Central memory CD8-positive, alpha-beta T cell (primary cell): ENCODE measurements around the gene HDAC7.
"Not testable (repeated sequence)": the region's sequence is repeated elsewhere in the genome, so short reads cannot be mapped to it uniquely, and the experiment has no call there.

Experiments used
- ATAC-seq: fragments of 150-1000 bp; cut with Tn5 transposase; replicated peaks from 2 replicates; pipeline ENCODE4 v1.10.0; 2022; ENCODE audit warnings: mild to moderate bottlenecking, moderate FRiP score, moderate number of reproducible peaks; ENCODE audit not compliant: poor library complexity, severe bottlenecking; ENCODE audit errors: extremely low read depth
- DNase-seq, 2 donors: peaks; one replicate each; pipeline ENCODE4 v3.0.0; 2021; ENCODE audit warnings: low spot score in 2 of 2
- H3K27ac Mint-ChIP-seq: one replicate; pipeline ENCODE4 v1.8.0; 2022; ENCODE audit warnings: low read depth, mild to moderate bottlenecking, moderate library complexity, mixed read lengths
- H3K27me3 Mint-ChIP-seq: one replicate; pipeline ENCODE4 v1.8.0; 2022; ENCODE audit warnings: mixed read lengths
- H3K36me3 Mint-ChIP-seq: one replicate; pipeline ENCODE4 v1.8.0; 2022; ENCODE audit warnings: mild to moderate bottlenecking, moderate library complexity, mixed read lengths; ENCODE audit not compliant: insufficient read depth
- H3K4me1 Mint-ChIP-seq: one replicate; pipeline ENCODE4 v1.8.0; 2022; ENCODE audit warnings: mixed read lengths
- H3K4me3 Mint-ChIP-seq: one replicate; pipeline ENCODE4 v1.8.0; 2022; ENCODE audit warnings: mild to moderate bottlenecking, moderate library complexity, mixed read lengths
- H3K9me3 Mint-ChIP-seq: one replicate; pipeline ENCODE4 v1.8.0; 2022; ENCODE audit warnings: mixed read lengths

HDAC7 gene

GRCh38 chr12:47812797-47813510 lies 6.7 kb downstream of the HDAC7 start:
- peaks cover 8% of the 10 kb centered on the region for H3K36me3 Mint-ChIP-seq
- H3K27ac Mint-ChIP-seq: peak overlapping the region; percentile 84
- peak; percentile 59 to 74 for DNase-seq

GRCh38 chr12:47811581-47812484 lies 7.9 kb downstream of the HDAC7 start:
- no peak for ATAC-seq
- Mint-ChIP-seq H3K36me3 (peaks cover 8% of the 10 kb centered on the region), H3K9me3 (no peaks in the 10 kb centered on the region), H3K27ac (peak overlapping the region; percentile 84), H3K4me1 (peaks cover 89% of the 10 kb centered on the region), H3K27me3 (no peaks in the 10 kb centered on the region), H3K4me3 (peak overlapping the region; percentile 84)
- no peak for DNase-seq

More at GRCh38 chr12:47812797-47813510, 6.7 kb downstream of the HDAC7 start:
- Mint-ChIP-seq H3K4me3 (peak overlapping the region; percentile 84), H3K27me3 (no peaks in the 10 kb centered on the region), H3K4me1 (peaks cover 89% of the 10 kb centered on the region), H3K9me3 (no peaks in the 10 kb centered on the region)
- ATAC-seq: peak; percentile 76

GRCh38 chr12:47811072-47811396 lies 8.7 kb downstream of the HDAC7 start:
- Mint-ChIP-seq H3K27ac (peak overlapping the region; percentile 94), H3K36me3 (peaks cover 10% of the 10 kb centered on the region), H3K4me1 (peaks cover 85% of the 10 kb centered on the region), H3K4me3 (peak overlapping the region; percentile 68), H3K9me3 (no peaks in the 10 kb centered on the region), H3K27me3 (no peaks in the 10 kb centered on the region)
- no peak for ATAC-seq
- no peak for DNase-seq

GRCh38 chr12:47809518-47809917 lies 10.2 kb downstream of the HDAC7 start:
- Mint-ChIP-seq H3K4me3 (peak overlapping the region; percentile 69), H3K27ac (peak overlapping the region; percentile 93), H3K4me1 (peaks cover 88% of the 10 kb centered on the region), H3K36me3 (peaks cover 15% of the 10 kb centered on the region)
- not testable (repeated sequence) for H3K9me3 Mint-ChIP-seq, ATAC-seq, DNase-seq, H3K27me3 Mint-ChIP-seq

- H3K27me3 Mint-ChIP-seq: no peaks in the 10 kb centered on the region
- H3K27ac Mint-ChIP-seq: peak overlapping the region; percentile 93
- DNase-seq (no peak), ATAC-seq (no peak)
- peaks cover 85% of the 10 kb centered on the region for H3K4me1 Mint-ChIP-seq
- H3K36me3 Mint-ChIP-seq: peaks cover 15% of the 10 kb centered on the region
- peak overlapping the region; percentile 69 for H3K4me3 Mint-ChIP-seq
- H3K9me3 Mint-ChIP-seq: no peaks in the 10 kb centered on the region
Measured at GRCh38 chr12:47808574-47809365, 10.9 kb downstream of the HDAC7 start.

- H3K4me1 Mint-ChIP-seq: peaks cover 85% of the 10 kb centered on the region
- H3K27ac Mint-ChIP-seq: peak overlapping the region; percentile 93
- peaks cover 15% of the 10 kb centered on the region for H3K36me3 Mint-ChIP-seq
- ATAC-seq: peak; percentile 55
- H3K4me3 Mint-ChIP-seq: peak overlapping the region; percentile 69
- peak; percentile 37 to 56 for DNase-seq
- no peaks in the 10 kb centered on the region for H3K9me3 Mint-ChIP-seq
- no peaks in the 10 kb centered on the region for H3K27me3 Mint-ChIP-seq
Measured at GRCh38 chr12:47808050-47808449, 11.7 kb downstream of the HDAC7 start.

GRCh38 chr12:47807338-47807737 lies 12.4 kb downstream of the HDAC7 start:
- H3K27ac Mint-ChIP-seq: peak overlapping the region; percentile 93

GRCh38 chr12:47805417-47805816 lies 14.3 kb downstream of the HDAC7 start:
- H3K27me3 Mint-ChIP-seq: no peaks in the 10 kb centered on the region
- H3K9me3 Mint-ChIP-seq: no peaks in the 10 kb centered on the region
- H3K4me3 Mint-ChIP-seq: no peak overlapping the region
- peak overlapping the region; percentile 35 for H3K27ac Mint-ChIP-seq
- no peak for ATAC-seq
- no peak for DNase-seq
- peaks cover 85% of the 10 kb centered on the region for H3K4me1 Mint-ChIP-seq
- peaks cover 15% of the 10 kb centered on the region for H3K36me3 Mint-ChIP-seq

More at GRCh38 chr12:47807338-47807737, 12.4 kb downstream of the HDAC7 start:
- Mint-ChIP-seq H3K27me3 (no peaks in the 10 kb centered on the region), H3K4me3 (peak overlapping the region; percentile 69), H3K9me3 (no peaks in the 10 kb centered on the region), H3K36me3 (peaks cover 15% of the 10 kb centered on the region), H3K4me1 (peaks cover 85% of the 10 kb centered on the region)
- DNase-seq (no peak), ATAC-seq (no peak)

- no peak for DNase-seq
- Mint-ChIP-seq H3K4me3 (no peak overlapping the region), H3K4me1 (peaks cover 84% of the 10 kb centered on the region), H3K27ac (no peak overlapping the region), H3K9me3 (no peaks in the 10 kb centered on the region), H3K27me3 (no peaks in the 10 kb centered on the region), H3K36me3 (peaks cover 15% of the 10 kb centered on the region)
- ATAC-seq: no peak
Measured at GRCh38 chr12:47804171-47804570, 15.5 kb downstream of the HDAC7 start.

GRCh38 chr12:47803191-47803875 lies 16.4 kb downstream of the HDAC7 start:
- ATAC-seq: no peak
- Mint-ChIP-seq H3K4me3 (no peak overlapping the region), H3K27me3 (no peaks in the 10 kb centered on the region), H3K36me3 (peaks cover 12% of the 10 kb centered on the region), H3K27ac (peak overlapping the region; percentile 78), H3K9me3 (no peaks in the 10 kb centered on the region), H3K4me1 (peaks cover 76% of the 10 kb centered on the region)
- no peak for DNase-seq

GRCh38 chr12:47802312-47802711 lies 17.4 kb downstream of the HDAC7 start:
- H3K4me3 Mint-ChIP-seq: peak overlapping the region; percentile 4
- no peak for ATAC-seq

GRCh38 chr12:47801904-47802246 lies 17.8 kb downstream of the HDAC7 start:
- DNase-seq: no peak
- H3K27ac Mint-ChIP-seq: peak overlapping the region; percentile 78
- peaks cover 68% of the 10 kb centered on the region for H3K4me1 Mint-ChIP-seq
- no peaks in the 10 kb centered on the region for H3K9me3 Mint-ChIP-seq
- H3K4me3 Mint-ChIP-seq: peak overlapping the region; percentile 4
- no peak for ATAC-seq
- H3K27me3 Mint-ChIP-seq: no peaks in the 10 kb centered on the region
- peaks cover 14% of the 10 kb centered on the region for H3K36me3 Mint-ChIP-seq

More at GRCh38 chr12:47802312-47802711, 17.4 kb downstream of the HDAC7 start:
- Mint-ChIP-seq H3K27ac (peak overlapping the region; percentile 78), H3K27me3 (no peaks in the 10 kb centered on the region), H3K9me3 (no peaks in the 10 kb centered on the region), H3K36me3 (peaks cover 14% of the 10 kb centered on the region), H3K4me1 (peaks cover 72% of the 10 kb centered on the region)
- no peak for DNase-seq
